Stromal cell of bone marrow (primary cell): ENCODE results near the gene NDUFB3.
"Not testable (repeated sequence)": the region's sequence is repeated elsewhere in the genome, so short reads cannot be mapped to it uniquely, and the experiment has no call there.

Source experiments
- DNase-seq: peaks from one replicate; pipeline ENCODE4 v3.0.0-alpha.2; 2012; ENCODE audit warnings: low read depth

The NDUFB3 gene

DNA sequence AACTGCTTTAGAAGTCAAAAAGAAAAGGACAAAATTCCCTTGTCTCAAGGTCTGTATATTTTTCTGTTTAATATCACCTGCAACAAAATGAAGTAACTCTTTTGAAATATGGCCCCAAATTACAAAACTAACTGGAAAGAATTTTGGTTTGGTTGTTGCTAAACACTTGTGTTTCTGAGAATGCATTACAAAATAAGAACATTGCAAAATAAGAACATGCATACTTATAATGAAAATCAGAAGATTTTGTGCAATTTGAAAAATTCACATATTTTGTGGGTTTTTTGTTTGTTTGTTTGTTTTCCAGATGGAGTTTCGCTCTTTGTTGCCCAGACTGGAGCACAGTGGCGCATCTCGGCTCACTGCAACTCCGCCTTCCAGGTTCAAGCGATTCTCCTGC lies 21.8 kb downstream of the NDUFB3 start:
- DNase-seq = no peak

DNA sequence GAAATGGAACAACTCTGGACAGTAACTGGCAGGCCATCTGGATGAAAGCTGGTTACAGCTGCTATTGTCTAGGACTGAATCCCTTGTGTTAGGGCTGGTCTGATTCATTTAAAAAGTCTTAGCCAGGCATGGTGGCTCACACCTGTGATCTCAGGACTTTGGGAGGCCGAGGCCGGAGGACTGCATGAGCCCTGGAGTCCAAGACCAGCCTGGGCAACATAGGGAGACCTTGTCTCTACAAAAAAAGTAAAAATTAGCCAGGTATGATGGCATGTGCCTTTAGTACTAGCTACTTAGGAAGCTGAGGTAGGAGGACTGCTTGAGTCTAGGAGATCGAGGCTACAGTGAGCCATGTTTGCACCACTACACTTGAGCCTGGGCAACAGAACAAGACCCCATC lies 28.7 kb downstream of the NDUFB3 start:
- no peak for DNase-seq

DNA sequence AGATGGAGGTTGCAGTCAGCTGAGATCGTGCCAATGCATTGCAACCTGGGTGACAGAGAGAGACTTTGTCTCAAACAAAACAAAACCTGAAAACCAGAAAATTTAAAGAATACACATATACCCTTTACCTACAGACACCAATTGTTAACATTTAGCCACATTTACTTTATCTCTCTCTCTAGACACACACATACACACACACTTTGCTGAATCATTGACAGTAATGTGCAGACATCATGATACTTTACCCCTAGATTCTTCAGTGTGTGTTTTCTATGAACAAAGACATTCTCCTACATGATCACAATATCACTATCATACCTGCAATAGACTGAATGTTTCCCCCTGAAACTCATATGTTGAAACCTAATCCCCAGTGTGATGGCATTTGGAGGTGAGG lies 34.0 kb downstream of the NDUFB3 start:
- no peak for DNase-seq

DNA sequence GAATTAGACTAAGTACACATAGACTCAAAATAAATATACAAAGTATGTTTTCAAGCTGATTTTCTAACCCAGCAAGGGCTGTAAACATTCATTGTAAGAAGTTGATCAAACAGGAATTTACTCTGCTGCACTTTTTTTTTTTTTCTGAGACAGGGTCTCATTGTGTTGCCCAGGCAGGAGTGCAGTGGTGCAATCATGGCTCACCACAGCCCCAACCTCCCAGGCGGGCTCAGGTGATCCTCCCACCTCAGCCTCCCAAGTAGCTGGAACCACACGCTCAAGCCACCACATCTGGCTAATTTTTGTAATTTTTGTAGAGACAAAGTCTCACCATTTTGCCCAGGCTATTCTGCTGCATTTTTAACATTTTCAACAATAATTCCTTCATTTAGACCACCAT lies 35.8 kb downstream of the NDUFB3 start:
- no peak for DNase-seq

DNA sequence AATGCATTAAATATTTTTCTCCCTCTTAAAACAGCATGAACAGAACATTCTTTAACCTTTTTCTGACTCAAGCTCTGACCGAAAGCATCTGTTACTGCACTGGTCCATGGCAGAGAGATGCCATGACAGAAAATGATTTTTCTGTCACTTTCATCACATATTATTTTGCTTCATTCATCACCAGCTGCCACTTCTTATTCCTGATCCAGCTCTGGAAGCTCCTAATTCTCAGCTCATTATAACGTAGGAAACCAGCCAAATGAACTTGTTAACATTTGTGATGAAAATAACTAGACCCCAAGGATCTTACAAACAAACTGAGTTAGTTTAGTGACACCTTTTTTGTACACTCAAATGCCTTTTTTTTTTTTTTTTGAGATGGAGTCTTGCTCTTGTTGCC lies 36.5 kb downstream of the NDUFB3 start:
- DNase-seq = no peak

DNA sequence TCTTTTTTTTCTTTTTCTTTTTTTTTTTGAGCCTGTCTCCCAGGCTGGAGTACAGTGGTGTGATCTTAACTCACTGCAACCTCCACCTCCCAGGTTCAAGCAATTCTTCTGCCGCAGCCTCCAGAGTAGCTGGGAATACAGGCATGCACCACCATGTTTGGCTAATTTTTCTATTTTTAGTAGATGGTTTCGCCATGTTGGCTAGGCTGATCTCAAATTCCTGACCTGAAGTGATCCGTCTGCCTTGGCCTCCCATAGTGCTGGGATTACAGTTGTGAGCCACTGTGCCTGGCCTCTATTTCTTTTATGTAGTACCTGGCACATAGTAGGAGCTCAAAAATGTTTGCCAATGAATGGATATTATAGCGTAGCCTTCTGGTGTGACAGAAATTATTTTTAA lies 37.4 kb downstream of the NDUFB3 start:
- DNase-seq = no peak

DNA sequence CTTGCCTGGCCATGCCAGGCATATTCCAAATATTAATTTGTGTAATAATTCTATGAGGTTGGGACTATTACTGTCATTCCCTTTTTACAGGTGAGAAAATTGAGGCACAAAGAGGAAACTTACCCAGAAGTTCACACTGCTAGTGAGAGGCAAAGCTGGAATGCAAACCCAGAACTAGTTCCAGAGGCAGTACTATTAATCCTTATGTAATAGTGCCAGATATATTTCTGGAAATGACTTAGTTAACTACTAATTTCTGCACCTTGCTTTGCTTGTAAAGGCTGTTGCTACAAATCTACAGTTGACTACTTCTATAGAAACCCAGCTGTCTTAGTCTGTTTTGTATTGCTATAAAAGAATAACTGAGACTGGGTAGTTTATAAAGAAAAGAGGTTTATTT lies 38.8 kb downstream of the NDUFB3 start:
- DNase-seq = no peak

DNA sequence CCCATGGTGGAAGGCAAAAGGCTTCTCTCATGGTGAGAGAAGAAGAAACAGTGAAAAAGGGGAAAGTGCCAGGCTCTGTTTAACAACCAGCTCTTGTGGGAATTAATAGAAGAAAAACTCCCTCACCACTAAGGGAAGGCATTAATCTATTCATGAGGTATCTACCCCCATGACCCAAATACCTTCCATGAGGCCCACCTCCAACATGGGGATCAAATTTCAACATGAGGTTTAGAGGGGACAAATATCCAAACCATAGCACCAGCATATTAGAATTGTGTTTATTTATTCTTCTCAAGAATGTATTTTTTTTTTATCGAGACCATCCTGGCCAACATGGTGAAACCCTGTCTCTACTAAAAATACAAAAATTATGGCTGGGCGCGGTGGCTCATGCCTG lies 39.3 kb downstream of the NDUFB3 start:
- no peak for DNase-seq

DNA sequence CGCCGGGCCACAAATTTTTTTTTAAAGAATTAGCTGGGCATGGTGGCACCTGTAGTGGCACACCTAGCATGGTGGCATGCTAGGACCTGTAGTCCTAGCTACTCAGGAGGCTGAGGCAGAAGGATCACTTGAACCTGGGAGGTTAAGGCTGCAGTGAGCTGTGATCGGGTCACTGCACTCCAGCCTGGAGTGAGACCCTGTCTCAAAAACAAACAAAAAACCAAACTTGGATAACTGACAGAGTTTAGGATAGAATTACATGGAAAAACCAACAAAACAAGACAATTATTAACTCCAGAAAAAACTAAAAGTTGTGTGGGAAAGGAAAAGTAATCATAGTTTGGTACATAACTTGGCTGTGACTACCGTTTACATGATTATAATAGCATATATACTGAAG lies 42.5 kb downstream of the NDUFB3 start:
- no peak for DNase-seq

DNA sequence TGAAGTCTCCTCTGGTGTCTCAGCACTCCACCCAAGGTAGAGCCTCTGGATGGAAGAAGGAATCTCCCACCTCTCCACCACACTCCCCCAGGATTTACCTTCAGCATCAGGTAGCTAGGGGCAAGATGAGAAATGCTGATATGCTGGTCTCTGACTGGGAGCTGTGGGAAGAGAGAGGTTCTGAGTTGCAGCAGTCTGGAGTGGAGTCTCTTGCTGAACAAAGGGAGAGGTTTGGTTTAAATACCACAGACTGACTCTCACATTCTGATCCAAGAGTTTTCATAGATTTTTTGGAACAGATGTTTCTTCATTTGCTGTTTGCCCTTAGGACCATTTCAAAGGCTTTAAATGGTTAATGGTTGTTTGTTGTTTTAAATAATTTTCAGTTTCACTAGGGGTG lies 43.0 kb downstream of the NDUFB3 start:
- DNase-seq = no peak

DNA sequence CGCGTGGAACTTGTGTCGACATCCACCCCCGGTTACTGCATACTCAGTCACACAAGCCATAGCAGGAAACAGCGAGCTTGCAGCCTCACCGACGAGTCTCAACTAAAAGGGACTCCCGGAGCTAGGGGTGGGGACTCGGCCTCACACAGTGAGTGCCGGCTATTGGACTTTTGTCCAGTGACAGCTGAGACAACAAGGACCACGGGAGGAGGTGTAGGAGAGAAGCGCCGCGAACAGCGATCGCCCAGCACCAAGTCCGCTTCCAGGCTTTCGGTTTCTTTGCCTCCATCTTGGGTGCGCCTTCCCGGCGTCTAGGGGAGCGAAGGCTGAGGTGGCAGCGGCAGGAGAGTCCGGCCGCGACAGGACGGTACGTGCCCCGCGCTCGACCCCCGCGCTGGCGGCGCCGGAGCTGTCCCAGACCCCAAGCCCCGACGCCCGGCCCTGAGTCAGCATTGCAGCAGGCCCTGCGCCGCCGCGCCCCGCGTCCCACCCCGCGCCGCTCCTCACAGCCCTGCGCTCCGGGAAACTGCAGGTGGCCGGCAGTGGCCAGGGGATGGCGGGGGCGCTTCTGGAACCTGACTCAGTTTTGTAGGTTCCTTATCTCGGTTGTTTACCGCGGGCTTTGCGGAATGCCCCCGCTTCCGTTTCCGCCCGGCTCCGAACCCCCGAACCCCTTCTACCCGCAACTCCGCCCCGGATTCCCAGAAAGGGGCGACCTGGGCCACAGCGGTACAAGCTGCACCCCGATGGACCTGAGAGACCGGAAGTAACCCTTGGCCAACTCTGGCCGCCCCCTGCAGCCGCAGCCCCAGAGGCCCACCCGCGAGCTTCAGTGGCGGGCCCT lies 44.5 kb downstream of the NDUFB3 start, which contains the start of gene CFLAR:
CFLAR (plus strand) TSS at position 50 of the 844 bp plus-strand sequence. CDS start 13,702 bp downstream, outside the sequence.
- DNase-seq = peak; percentile 53

DNA sequence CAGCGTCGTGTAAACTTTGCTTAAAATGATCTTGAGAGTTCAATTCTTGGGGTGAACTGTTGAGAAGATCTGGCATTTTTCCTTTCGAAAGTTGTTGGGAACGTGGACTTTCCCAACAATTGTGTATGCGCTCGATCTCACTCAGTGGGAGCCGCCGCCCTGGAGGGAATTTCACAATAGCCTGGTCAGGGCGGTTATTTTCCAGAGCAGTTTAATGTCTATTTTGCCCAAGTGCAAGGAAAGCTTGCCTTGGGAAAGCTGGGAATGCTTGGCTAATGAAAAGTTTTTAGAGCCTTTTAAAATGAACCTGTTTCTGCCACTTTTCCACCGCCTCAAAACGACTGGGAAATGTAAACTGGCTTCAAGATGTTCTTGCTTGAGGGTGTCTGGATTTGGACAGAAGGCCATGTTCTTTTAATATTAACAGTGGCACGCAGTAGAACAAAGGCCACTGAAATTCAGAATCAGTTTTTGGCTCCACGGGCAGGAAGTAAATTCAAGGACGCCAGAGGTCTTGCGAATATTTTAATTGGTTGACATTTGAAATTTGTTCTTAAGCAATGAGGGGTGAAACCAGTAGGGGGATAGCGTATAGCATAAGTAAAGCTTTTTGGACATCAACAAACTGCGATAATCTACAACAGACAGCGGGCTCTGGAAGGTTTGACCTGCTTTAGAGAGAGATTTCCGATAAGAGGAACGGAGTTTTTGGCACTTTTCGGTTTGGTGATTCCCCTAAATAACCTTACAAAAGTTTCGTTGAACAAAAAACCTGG lies 45.3 kb downstream of the NDUFB3 start:
- peak; percentile 81 for DNase-seq

DNA sequence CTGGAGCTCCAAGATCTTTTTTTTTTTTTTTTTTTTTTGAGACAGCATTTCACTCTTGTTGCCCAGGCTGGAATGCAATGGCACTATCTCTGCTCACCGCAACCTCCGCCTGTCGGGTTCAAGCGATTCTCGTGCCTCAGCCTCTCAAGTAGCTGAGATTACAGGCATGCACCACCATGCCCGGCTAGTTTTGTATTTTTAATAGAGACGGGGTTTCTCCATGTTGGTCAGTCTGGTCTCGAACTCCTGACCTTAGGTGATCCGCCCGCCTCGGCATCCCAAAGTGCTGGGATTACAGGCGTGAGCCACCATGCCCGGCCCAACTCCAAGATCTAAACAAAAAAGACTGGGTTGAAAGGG lies 45.9 kb downstream of the NDUFB3 start:
- not testable (repeated sequence) for DNase-seq

DNA sequence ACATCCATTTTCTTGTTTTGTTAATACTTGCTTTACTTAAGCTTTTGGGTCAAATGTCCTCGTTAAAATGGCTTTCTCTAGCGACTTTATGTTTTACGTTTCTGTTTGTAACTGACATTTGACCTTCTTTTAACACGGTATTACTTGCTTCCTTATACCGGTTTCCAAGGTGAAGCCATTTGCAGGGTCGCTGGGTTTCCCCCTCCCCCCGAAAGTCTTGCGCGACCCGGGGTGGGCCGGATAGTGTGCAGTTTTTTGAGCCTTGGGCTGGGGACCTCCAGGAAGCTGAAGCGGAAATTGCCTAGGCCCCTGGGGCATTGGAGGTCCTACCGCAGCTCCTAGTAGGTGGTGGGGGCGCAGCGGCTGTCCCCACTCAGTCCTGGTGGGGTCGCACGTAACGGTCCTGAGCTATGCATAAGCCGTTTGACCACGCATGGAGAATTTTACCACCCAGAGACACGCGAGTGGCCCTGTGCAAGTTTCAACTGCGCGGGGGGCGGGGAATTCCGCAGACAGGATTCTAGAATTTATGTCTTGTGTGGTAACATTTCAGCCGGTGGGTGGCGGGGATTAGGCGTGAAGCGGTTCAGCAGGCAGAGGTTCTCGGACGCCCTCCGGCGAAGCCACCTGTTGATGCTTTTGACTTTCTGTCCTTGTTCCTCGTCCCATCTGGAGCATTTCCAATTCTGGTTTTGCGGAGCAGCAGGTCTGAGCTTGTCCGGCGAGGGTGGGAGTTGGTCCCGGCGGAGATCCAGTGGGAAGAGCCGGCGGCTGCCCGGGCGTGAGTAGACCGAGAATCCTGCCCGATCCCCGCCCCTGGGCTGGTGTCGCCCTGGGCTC lies 46.5 kb downstream of the NDUFB3 start:
- DNase-seq = peak; percentile 64

DNA sequence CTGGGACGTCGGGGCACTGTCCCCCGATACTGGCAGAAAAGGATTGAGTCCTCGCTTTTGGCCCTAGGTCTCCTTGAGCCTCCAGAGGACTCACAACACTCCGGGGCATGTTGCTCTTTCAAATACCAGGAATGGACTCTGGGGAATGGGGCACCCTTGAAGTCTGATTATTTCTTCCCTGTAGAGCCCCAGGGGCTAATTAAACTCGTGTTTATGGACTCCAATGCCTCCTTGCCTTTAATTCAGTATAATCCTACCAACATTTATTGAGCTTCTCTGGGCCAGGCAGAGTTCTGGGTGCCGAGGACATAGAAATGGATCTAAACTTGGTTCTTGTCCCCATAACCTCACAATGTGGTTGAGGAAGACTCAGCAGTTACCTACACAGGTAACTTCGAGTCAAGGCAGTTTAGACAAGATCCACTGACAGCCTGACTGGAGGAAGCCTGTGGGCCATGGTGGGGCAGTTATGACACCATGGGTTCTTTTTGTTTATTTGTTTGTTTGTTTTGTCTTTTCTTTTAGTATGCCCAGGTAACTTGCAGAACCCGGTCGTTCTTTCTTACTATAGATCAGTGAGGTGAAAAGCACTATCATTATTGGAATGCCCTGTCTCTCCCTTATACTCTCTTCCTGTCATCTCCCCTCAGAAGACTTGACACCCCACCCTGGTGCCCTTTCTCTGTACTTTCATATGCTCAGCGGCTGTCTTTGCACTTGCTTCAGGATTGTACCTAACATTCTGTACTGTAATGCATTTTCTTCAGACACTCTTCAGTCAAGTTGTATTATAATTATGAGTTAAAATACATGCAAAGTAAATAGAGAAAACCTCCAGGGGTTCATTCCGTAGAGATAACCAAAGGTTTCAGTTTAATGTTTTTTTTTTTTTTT lies 47.4 kb downstream of the NDUFB3 start:
- DNase-seq = no peak

DNA sequence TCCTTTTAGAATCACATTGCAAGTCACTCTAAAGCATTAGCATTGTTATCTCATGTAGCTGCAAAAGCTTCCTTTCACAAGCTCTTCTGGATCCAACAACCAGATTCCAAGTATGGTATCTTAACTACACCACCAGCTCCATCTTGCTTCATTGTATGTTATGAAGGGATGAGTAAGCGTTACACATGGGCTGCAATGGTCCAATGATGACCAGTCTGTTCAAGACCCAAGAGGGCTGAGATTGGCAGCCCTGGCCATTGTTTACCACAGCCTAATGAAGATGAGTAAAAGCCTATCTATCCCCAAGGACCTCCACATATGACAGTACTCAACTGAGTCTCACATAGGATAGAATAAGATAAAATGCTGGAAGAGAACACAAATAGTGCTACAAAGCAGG lies 50.5 kb downstream of the NDUFB3 start:
- DNase-seq = peak; percentile 49

DNA sequence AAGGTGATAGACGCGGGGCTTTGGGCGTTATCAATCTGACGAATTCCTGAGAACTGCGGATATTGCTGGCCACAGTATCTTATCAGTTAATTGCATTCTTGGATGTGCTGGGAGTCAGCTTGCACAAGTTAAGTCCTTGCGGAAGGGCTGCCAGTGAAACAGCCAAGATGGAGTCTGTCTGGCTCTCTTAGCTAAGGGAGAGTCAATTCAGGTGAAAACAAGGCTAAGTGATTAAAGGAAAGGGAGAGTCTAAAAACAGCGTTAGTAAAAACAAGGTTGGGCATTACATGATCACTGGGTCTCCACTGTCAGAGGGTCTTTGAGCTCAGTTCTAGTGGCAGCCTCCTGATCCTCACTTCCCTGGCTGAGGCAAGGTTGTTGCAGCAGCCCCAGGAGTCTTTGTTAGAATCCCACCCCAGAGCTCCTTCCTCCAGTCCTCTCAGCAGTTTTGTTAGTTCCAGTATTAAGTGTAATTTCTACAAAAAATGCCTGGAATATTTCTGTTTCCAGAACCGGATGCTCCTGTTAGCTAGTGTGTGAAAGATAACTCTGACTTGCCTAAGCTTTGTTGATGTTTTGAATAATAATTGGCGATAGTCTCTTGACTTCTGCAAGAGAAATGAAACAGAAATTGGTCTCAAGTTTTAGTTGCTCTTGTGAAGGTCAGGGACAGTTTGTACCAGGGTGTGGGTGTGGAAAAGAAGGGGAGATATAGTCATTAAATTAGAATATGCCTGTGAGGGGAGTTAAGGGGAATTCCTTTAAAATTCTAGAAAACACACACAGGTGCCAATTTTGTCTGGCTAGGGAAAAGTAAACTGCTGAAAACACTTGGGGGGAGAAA lies 54.7 kb downstream of the NDUFB3 start:
- DNase-seq = no peak

DNA sequence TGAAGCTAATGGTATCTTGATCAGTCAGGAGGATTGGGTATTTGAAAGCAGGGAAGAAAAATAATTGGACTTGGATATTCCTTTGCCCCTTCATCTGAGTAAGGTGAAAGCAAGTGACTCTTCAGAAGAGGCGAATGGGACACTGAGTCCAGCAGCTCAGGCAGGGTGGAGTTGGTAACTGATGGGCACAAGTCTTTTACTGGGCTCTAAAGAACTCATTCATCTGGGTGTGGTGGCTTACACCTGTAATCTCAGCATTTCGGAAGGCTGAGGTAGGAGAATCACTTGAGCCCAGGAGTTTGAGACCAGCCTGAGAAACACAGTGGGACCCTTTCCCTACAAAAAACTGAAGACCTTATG lies 55.3 kb downstream of the NDUFB3 start:
- DNase-seq = no peak

DNA sequence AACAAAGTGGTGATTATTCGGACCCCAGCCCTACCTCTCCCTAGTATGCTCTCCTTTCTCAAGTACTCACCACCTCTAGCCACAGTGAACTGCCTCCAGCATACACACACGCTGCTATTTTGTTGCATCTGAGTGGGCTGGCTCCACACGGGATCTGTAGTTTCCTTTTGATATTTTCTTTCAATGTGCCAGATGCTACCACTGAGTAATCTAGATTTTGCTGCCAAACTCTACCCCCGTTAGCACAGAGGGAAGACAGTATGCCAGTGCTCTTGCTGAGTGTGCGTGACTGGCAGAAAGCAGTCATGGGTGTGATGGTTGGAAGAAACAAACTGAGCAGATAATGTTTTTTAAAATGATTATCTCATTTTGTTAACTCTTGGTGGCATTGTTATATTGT lies 55.8 kb downstream of the NDUFB3 start:
- peak; percentile 84 for DNase-seq

DNA sequence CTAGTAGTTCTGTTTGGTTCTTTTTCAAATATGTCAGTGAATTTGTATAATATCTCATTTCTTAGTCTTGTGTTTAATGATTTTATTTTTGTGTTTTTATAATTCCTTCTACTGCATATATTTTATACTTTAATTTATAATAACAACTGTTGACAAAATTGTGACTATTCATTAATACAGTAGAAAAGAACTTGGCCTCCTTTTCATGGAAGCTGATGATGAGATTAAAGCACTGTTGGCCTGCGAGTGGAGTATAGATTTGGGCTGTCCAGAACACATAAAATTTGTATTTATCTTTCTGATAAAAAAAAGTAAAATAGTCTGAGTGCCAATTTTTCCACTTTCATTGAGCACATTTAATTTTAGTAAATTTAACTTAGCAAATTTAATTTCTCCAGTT lies 56.2 kb downstream of the NDUFB3 start:
- DNase-seq = no peak
